Keratinocyte (primary cell): ENCODE measurements around the gene MOV10L1. TPM values are rescaled to one million over a fixed set of nuclear protein-coding genes. Genes with fewer than 3 reads are reported as not detected.

Experiments
- DNase-seq: peaks from one replicate; pipeline ENCODE4 v3.0.0-alpha.2; 2011; ENCODE audit warnings: low read depth, missing footprints, low spot score
- FAIRE-seq: peaks from 2 replicates; lab custom pipeline; 2011; peaks lifted over from hg19 to GRCh38; lab: Jason Lieb, UNC
- H2AFZ ChIP-seq: 2 replicates; pipeline ENCODE4 v1.6.0; 2012; ENCODE audit warnings: low read length, control low read depth, inconsistent platforms; ENCODE audit not compliant: control insufficient read depth
- H3K27ac ChIP-seq: 2 replicates; pipeline ENCODE4 v1.5.1; 2011; ENCODE audit warnings: low read length; ENCODE audit not compliant: control insufficient read depth, insufficient read depth
- H3K27me3 ChIP-seq: 3 replicates; pipeline ENCODE4 v1.6.0; 2011; ENCODE audit warnings: low read length; ENCODE audit not compliant: control insufficient read depth, insufficient read depth; ENCODE audit errors: extremely low read depth
- H3K36me3 ChIP-seq, 2 experiments: 2 replicates in 1 of 2; 3 replicates in 1 of 2; pipeline ENCODE4 v1.5.1; 2011; ENCODE audit warnings: low read length in 2 of 2, mild to moderate bottlenecking in 1 of 2; ENCODE audit not compliant: control insufficient read depth in 2 of 2, insufficient read depth in 2 of 2; ENCODE audit errors: extremely low read depth in 1 of 2
- H3K4me1 ChIP-seq: 3 replicates; pipeline ENCODE4 v1.5.1; 2011; ENCODE audit warnings: low read length; ENCODE audit not compliant: control insufficient read depth, insufficient read depth; ENCODE audit errors: extremely low read depth
- H3K4me2 ChIP-seq: 3 replicates; pipeline ENCODE4 v1.6.0; 2011; ENCODE audit warnings: low read depth, low read length; ENCODE audit not compliant: control insufficient read depth, insufficient read depth; ENCODE audit errors: extremely low read depth
- H3K4me3 ChIP-seq, 3 experiments: fragments of 200-600 bp in 1 of 3; sonication (generic) in 1 of 3; 2 replicates in 2 of 3; 3 replicates in 1 of 3; pipeline ENCODE4 v1.5.1; 2011 to 2016; ENCODE audit warnings: low read length in 3 of 3, mild to moderate bottlenecking in 3 of 3, control low read depth in 2 of 3, inconsistent platforms in 1 of 3, low read depth in 1 of 3, mixed read lengths in 1 of 3, mixed run types in 1 of 3, moderate library complexity in 1 of 3; ENCODE audit not compliant: control insufficient read depth in 2 of 3, insufficient read depth in 2 of 3; ENCODE audit errors: extremely low read depth in 1 of 3
- H3K79me2 ChIP-seq: 2 replicates; pipeline ENCODE4 v1.6.0; 2012; ENCODE audit warnings: low read length; ENCODE audit not compliant: control insufficient read depth, insufficient read depth
- H3K9ac ChIP-seq: 3 replicates; pipeline ENCODE4 v1.6.0; 2011; ENCODE audit warnings: low read length; ENCODE audit not compliant: control insufficient read depth, insufficient read depth; ENCODE audit errors: extremely low read depth
- H3K9me1 ChIP-seq: 3 replicates; pipeline ENCODE4 v1.6.0; 2011; ENCODE audit warnings: low read length; ENCODE audit not compliant: control insufficient read depth, insufficient read depth; ENCODE audit errors: extremely low read depth
- H3K9me3 ChIP-seq: 2 replicates; pipeline ENCODE4 v1.5.1; 2012; ENCODE audit warnings: low read depth, low read length; ENCODE audit not compliant: control insufficient read depth
- H4K20me1 ChIP-seq: 3 replicates; pipeline ENCODE4 v1.6.0; 2011; ENCODE audit warnings: low read length; ENCODE audit not compliant: control insufficient read depth, insufficient read depth; ENCODE audit errors: extremely low read depth
- EZH2 ChIP-seq: IDR thresholded peaks from one replicate; pipeline ENCODE4 v1.6.1; 2012; ENCODE audit warnings: inconsistent platforms, mild to moderate bottlenecking, low read length, moderate library complexity
- dilution Hi-C: fragments of 300-500 bp; cut with MboI; formaldehyde crosslinking; loops from one replicate; pipeline ENCODE4 v1.7.0; 2020; ENCODE audit warnings: low sequenced_read_pairs; ENCODE audit not compliant: extremely low pct_ligation_motif_present
- polyA plus RNA-seq, 5 experiments: library from polyadenylated mRNA; depleted of rRNA in 3 of 5; stranded (reverse) in 3 of 5; stranded (forward) in 1 of 5; unstranded in 1 of 5; fragments of >200 nt; gene quantifications; 1 replicate in 1 of 5; 2 replicates in 3 of 5; 3 replicates in 1 of 5; pipeline versions ENCODE4 v1.2.1 to v1.2.3, GENCODE V29; 2011 to 2012; ENCODE audit warnings: missing spikeins in 2 of 5, low read depth in 1 of 5, low replicate concordance in 1 of 5
- TF ChIP-seq, protein P1 (sequence below), 3 experiments: IDR thresholded peaks in 1 of 3; conservative IDR thresholded peaks in 1 of 3; optimal IDR thresholded peaks in 1 of 3; 2 replicates in 2 of 3; 3 replicates in 1 of 3; pipeline versions ENCODE3 to v1.5.1; 2011; ENCODE audit warnings: low read length in 3 of 3, mild to moderate bottlenecking in 3 of 3, moderate library complexity in 2 of 3, control low read depth in 1 of 3, inconsistent platforms in 1 of 3; ENCODE audit not compliant: insufficient read depth in 2 of 3; ENCODE audit errors: extremely low read depth in 1 of 3

MOV10L1 gene
- polyA plus RNA-seq, 1 donor (not counting 4 experiments of a cell fraction or from before 2014, with no cell fraction given): not detected

DNA sequence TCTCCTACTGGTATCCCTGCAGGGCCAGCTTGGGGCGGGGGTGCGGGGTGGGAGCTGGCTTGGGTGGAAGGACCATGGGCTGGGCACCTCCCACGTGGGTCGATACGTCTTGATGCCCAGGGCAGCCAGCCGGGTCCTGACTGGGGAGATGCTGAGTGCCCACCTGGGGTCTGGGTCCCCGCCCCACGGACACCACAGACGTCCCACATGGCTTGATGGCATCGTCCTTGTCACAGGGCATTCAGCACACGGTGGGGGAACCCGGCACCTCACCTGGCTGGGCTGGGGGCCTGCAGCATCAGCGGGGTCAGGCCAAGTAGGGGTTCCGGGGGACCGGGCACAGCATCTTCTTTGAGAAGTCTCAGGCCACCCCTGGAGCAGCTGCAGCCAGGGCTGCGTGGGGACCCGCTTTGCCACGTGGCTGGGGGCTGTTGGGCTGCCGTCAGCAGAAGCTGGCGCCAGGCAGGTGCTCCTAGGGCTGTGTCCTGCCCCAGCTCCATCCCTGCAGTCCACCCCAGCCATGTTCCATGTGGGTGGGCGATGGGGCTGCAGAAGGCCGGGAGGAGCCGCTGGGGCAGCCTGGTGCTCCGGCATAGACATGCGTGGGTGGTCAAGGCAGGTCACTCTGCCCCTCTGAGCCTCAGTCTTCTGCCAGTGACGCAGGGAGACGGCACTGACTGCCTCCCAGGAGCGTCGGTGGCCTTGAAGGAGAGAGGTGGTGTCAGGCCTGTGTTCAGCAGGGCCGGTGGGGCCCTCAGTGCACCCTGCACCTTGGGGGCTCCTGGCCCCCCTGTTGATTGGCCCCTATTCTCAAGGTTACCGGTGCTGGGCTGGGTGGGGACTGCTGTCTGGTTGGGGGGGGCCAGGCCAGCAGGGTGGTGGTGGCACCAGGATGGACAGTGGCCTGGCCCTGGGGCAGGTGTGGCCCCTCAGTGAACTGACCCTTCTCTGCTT is 119.4 kb downstream of the MOV10L1 start:
- Histone ChIP-seq H3K36me3 (peaks cover 23 to 34% of the 10 kb centered on the region in 2 experiments), H3K9me3 (no peaks in the 10 kb centered on the region), H3K4me3 (no peak overlapping the region), H3K4me1 (peaks cover 6% of the 10 kb centered on the region), H3K9me1 (peaks cover 2% of the 10 kb centered on the region), H3K27me3 (no peaks in the 10 kb centered on the region), H3K4me2 (no peak overlapping the region), H4K20me1 (peaks cover 10% of the 10 kb centered on the region), H3K9ac (no peak overlapping the region), H2AFZ (no peak overlapping the region), H3K79me2 (peaks cover 28% of the 10 kb centered on the region), H3K27ac (no peak overlapping the region)
- dilution Hi-C loops: no loop called here
- DNase-seq (no peak), FAIRE-seq (no peak)
- no peak for TF ChIP-seq EZH2
- TF ChIP-seq, protein P1, sequence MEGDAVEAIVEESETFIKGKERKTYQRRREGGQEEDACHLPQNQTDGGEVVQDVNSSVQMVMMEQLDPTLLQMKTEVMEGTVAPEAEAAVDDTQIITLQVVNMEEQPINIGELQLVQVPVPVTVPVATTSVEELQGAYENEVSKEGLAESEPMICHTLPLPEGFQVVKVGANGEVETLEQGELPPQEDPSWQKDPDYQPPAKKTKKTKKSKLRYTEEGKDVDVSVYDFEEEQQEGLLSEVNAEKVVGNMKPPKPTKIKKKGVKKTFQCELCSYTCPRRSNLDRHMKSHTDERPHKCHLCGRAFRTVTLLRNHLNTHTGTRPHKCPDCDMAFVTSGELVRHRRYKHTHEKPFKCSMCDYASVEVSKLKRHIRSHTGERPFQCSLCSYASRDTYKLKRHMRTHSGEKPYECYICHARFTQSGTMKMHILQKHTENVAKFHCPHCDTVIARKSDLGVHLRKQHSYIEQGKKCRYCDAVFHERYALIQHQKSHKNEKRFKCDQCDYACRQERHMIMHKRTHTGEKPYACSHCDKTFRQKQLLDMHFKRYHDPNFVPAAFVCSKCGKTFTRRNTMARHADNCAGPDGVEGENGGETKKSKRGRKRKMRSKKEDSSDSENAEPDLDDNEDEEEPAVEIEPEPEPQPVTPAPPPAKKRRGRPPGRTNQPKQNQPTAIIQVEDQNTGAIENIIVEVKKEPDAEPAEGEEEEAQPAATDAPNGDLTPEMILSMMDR (optimal IDR thresholded peaks at IDR 0.05 in 1 of 3, IDR thresholded peaks at IDR 0.05 in 1 of 3, conservative IDR thresholded peaks at IDR 0.05 in 1 of 3; ENCODE audit: extremely low read depth in 1 of 3, insufficient read depth in 2 of 3, low read length in 3 of 3): no peak

DNA sequence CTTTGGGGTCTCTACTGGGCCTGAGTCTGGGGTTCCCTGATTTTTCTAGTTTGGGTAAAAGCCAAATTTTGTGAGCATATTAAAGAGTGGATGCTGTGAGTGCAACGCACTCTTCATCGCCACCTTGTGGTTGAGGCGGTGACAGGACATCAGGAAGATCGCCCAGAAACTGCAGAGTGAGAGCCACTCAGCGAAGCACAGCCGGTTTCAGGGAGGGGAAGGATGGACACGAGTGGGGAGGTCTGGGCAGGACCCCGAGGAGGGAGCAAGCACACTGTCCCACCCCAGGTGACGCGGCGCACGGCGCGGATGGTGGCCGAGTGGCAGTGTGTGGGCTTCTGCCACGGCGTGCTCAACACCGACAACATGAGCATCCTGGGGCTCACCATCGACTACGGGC is 120.1 kb downstream of the MOV10L1 start:
- dilution Hi-C loops: no loop called here
- Histone ChIP-seq H2AFZ (no peak overlapping the region), H3K27ac (no peak overlapping the region), H3K9me3 (no peaks in the 10 kb centered on the region), H3K9ac (no peak overlapping the region), H3K9me1 (peaks cover 2% of the 10 kb centered on the region), H3K27me3 (no peaks in the 10 kb centered on the region), H3K79me2 (peaks cover 29% of the 10 kb centered on the region), H4K20me1 (peaks cover 10% of the 10 kb centered on the region), H3K36me3 (peaks cover 25 to 36% of the 10 kb centered on the region in 2 experiments), H3K4me3 (no peak overlapping the region), H3K4me1 (peaks cover 6% of the 10 kb centered on the region), H3K4me2 (no peak overlapping the region)
- no peak for TF ChIP-seq EZH2
- TF ChIP-seq, protein P1 (optimal IDR thresholded peaks at IDR 0.05 in 1 of 3, IDR thresholded peaks at IDR 0.05 in 1 of 3, conservative IDR thresholded peaks at IDR 0.05 in 1 of 3; ENCODE audit: extremely low read depth in 1 of 3, insufficient read depth in 2 of 3, low read length in 3 of 3): peak; percentile 84 to 89 (median 86)
- FAIRE-seq (peak; percentile 75), DNase-seq (no peak)
